G401 (cell line): ENCODE data around the gene FRMD5. TPM values are rescaled to one million over a fixed set of nuclear protein-coding genes. Genes with fewer than 3 reads are reported as not detected.
A peak's percentile ranks its signal among the peaks of the same experiment; 100 is the strongest.
"Not testable (repeated sequence)": the region's sequence is repeated elsewhere in the genome, so short reads cannot be mapped to it uniquely, and the experiment has no call there.

Experiments used
- DNase-seq: peaks from one replicate; pipeline ENCODE4 v3.0.0-alpha.2; 2015; ENCODE audit warnings: low spot score
- in situ Hi-C: cut with HindIII; loops from 2 replicates; pipeline ENCODE4 v1.10.0; 2016; ENCODE audit warnings: low sequenced_read_pairs, mixed read lengths
- total RNA-seq: library from RNA; depleted of rRNA; stranded (reverse); fragments of >200 nt; shearing (Covaris generic); gene quantifications from 2 replicates; pipeline ENCODE4 v1.2.3, GENCODE V29; 2014; rRNA removed

FRMD5 gene
- total RNA-seq, 1 experiment from 2014 or later, result not detected

DNA sequence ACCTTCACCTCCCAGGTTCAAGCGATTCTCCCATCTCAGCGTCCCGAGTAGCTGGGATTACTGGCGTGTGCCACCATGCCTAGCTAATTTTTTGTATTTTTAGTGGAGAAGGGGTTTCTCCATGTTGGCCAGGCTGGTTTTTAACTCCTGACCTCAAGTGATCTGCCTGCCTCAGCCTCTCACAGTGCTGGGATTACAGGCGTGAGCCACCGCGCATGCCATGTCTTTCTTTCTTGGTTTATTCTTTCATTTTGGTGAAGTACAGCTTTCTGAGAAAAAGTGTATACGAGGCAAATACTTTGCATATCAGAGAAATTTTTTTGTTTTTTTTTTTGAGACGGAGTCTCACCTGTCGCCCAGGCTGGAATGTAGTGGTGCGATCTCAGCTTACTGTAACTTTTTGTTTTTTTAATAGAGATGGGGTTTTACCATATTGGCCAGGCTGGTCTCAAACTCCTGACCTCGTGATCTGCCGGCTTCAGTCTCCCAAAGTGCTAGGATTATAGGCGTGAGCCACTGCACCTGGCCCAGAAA lies 363.5 kb downstream of the FRMD5 start:
- in situ Hi-C loops, DNase-seq: not testable (repeated sequence)

DNA sequence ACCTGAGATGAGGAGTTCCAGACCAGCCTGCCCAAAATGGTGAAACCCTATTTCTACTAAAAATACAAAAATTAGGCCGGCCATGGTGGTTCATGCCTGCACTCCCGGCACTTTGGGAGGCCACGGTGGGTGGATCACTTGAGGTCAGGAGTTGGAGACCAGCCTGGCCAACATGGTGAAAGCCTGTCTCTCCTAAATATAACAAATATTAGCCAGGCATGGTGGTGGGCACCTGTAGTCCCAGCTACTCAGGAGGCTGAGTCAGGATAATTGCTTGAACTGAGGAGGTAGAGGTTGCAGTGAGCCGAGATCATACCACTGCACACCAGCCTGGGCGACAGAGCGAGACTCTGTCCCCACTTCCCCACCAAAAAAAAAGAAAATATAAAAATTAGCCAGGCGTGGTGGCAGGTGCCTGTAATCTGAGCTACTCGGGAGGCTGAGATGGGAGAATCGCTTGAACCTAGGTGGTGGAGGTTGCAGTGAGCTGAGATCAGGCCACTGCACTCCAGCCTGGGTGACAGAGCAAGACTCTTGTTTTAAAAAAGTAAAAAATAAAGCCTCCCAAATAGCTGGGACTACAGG lies 364.3 kb downstream of the FRMD5 start:
- DNase-seq, in situ Hi-C loops: not testable (repeated sequence)

DNA sequence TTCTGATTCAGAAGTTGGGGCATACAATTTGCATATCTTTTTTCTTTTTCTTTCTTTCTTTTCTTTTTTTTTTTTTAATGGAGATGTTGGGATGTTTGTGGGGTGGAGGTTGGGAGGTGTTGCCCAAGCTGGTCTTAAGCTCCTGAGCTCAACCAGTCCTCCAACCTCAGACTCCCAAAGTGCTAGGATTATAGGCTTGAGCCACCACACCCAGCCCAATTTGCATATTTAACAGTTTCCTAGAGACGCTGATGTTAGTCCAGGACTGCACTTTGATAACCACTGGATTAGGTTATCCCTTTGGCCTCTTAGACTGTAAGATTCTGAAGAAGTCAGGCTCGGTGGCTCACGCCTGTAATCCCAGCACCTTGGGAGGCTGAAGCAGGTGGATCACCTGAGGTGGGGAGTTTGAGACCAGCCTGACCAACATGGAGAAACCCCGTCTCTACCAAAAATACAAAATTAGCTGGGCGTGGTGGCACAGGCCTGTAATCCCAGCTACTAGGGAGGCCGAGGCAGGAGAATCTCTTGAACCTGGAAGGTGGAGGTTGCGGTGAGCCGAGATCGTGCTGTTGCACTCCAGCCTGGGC lies 365.0 kb downstream of the FRMD5 start:
- DNase-seq, in situ Hi-C loops: not testable (repeated sequence)

DNA sequence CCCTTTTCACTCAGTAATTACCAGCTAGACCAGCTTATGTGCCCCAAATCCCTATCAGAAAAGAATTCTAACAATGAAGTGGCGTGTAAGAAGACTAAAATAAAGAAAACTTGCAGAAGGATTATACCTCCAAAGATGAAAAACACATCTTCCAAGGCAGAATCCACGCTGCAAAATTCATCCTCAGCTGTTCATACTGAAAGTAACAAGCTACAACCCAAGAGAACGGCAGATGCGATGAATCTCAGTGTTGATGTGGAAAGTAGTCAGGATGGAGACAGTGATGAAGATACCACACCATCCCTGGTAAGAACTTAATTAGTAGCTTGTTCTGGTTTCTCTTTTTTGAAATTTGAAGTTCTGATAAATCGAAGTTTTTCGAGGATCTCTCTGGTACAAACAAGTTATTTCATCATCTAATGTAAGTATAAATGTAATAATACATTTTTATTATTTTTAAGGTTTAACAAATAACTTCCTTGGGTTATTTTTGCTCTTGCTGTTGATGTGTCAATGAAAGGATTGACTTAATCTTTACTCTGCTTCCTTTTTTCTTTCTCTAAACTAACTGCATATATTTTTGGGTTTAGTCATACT lies 366.9 kb downstream of the FRMD5 start:
- DNase-seq, result peak; percentile 57
- in situ Hi-C loops, result no loop called here

DNA sequence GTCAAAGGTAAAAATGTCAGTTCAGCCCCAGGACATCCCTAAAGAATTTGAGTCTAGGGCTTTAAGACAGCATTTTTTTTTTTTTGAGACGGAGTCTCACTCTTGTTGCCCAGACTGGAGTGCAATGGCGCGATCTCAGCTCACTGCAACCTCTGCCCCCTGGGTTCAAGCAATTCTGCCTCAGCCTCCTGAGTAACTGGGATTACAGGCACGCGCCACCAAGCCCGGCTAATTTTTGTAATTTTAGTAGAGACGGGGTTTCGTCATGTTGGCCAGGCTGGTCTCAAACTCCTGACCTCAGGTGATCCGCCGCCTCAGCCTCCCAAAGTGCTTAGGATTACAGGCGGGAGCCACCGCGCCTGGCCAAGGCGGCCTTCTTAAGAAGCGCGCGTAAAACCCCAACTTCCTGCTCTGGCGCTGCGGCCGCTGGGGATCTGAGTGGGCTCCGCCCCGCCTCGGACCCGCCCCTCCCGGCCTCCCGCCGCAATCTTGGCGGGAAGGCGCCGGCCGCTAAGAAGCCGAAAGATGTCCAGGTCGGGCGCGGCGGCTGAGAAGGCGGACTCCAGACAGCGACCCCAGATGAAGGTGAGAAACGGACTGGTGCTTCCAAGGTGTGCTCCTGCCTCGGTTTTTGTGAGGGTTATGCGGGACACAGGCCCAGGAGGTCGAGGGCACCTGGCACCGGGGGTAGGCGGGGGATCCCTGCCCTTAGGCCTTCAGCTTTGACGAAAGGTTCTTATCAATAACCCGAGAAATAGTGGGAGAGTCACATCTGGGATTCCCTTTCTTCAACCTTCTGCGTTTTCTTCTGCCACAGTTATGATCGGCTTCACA lies 368.3 kb downstream of the FRMD5 start, which contains the start of gene WDR76:
WDR76 (plus strand) TSS at position 495 of the 834 bp plus-strand sequence; CDS start at position 526, 31 bp downstream.
- DNase-seq, result peak; percentile 84

DNA sequence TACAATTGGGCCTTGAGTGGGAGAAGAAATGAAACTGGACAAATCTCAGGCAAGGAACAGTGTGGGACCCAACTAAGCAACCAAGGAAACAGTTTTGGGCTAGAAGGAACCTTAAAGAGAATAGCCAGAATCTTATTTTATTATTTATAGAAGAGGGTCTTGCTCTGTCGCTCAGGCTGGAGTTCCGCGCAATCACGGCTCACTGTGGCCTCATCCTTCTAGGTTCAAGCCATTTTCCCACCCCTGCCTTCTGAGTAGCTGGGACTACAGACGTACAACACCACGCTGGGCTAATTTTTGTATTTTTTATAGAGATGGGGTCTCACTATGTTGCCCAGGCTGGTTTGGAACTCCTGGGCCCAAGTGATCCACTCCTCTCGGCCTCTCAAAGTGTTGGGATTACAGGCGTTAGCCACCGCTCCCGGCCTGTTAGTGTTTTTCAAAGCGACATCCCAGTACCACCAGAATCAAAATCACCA lies 369.0 kb downstream of the FRMD5 start:
- DNase-seq, result no peak
- in situ Hi-C loops, result no loop called here

More for the DNA sequence above, 368.3 kb downstream of the FRMD5 start, which contains the start of gene WDR76:
- in situ Hi-C loops, result no loop called here

DNA sequence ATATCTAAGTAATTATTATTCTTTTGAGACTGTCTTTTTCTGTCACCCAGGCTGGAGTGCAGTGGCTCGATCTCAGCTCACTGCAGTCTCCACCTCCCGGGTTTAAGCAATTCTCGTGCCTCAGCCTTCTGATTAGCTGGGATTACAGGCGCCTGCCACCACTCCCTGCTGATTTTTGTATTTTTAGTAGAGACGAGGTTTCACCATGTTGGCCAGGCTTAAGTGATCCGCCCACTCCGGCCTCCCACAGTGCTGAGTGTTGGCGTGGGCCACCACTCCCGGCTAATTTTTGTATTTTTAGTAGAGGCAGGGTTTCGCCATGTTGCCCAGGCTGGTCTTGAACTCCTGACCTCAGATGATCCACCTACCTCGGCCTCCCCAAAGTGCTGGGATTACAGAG lies 369.8 kb downstream of the FRMD5 start:
- DNase-seq, in situ Hi-C loops: not testable (repeated sequence)

DNA sequence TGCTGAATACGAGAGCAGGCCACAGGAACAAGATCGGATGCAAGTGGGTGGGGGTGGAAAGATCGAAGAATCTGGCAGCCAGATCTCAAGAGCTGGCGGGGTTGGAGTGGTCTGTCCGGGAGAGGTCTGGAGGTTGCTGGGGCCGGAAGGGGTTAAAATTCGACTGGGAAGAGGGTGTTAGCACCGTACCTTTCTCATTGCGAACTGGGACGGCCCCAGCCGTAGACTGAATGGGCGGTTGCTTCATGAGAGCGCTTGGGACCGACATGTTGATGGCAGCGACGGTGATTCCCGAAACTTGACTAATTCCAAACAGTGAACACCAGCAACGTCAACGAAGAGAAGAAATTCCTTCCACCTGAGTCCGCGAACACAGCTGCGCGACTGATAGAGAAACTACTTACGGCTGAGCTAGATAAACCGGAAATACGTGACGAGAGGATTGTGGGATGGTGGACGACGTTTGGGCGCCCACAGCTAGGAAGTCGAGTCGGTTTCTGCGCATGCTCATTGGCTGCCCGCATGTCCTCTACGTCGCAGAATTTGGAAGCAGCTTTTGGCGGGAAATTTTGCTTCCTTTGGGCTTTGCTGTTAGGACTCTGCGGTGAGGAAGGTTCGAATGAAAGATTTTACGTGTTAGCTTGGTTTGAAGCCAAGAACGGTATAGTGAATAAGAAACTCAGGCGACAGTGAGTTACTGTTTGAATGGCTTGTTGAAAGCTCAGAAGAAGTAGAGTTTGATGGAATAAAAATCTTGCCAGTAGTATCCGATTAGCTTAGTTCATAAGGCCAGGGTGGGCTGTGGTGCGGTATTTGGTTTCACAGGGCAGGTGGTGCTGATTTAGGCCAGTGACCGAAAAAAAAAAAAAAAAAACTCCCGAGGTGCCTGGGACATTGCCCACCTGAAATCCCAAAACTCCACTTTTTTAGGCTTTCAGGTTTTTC lies 370.5 kb downstream of the FRMD5 start, which contains the start of gene MFAP1:
MFAP1 (minus strand) TSS at position 389 of the 945 bp plus-strand sequence; CDS start at position 268, 121 bp downstream.
- in situ Hi-C loops, result no loop called here
- DNase-seq, result peak; percentile 99

DNA sequence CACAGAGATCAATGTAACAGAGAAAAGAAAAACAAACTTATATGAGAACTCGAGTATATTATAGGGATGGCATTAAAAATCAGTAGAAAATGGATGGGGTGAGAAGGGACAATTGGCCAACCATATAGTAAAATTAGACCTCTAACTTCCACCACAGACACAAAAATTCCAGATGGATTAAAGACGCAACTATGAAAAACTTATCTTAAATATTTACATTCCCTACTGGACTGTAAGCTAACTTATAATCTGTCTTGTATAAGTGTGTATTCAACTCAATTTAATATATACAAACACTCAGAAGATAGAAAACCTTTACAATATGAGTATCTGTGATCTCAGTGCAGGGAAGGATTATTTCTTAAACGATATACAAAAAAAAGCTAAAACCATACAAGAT lies 373.6 kb downstream of the FRMD5 start:
- in situ Hi-C loops, result no loop called here
- no peak for DNase-seq

Other genes with a start within 250 kb of the FRMD5 start
- gene GOLM2, start 93.4 kb upstream of the FRMD5 start, total RNA-seq, result 41.5 and 59.2 TPM in 2 replicates
- 52.2 and 132 TPM in 2 replicates for gene CTDSPL2, start 232.4 kb upstream of the FRMD5 start, total RNA-seq